ENCODE results near the gene LY6G6F. TPM values are rescaled to one million over a fixed set of nuclear protein-coding genes. Genes with fewer than 3 reads are reported as not detected.
A peak's percentile ranks its signal among the peaks of the same experiment; 100 is the strongest.

Gene LY6G6F
- total and polyA plus RNA-seq, 2 of the 13 experiments (the other 11 are each of a cell fraction or from before 2014, with no cell fraction given): not detected

GRCh38 chr6:31662124-31662723 is 44.4 kb upstream of the LY6G6F start (continued):
- TF ChIP-seq ZNF687 (CRISPR knock-in tag; IDR thresholded peaks at IDR 0.05): peak; percentile 53
- TF ChIP-seq KLF11 (CRISPR knock-in tag; IDR thresholded peaks at IDR 0.05): no peak
- no peak for TF ChIP-seq ZNF75D (CRISPR knock-in tag; IDR thresholded peaks at IDR 0.05; ENCODE audit: borderline replicate concordance)
- TF ChIP-seq MZF1 (CRISPR knock-in tag; IDR thresholded peaks at IDR 0.05; ENCODE audit: borderline replicate concordance): 0 out of 2 replicates have a peak, but pooled peaks have one; percentile 52
- TF ChIP-seq ZNF570 (CRISPR knock-in tag; IDR thresholded peaks at IDR 0.05; ENCODE audit: borderline replicate concordance): no peak
- TF ChIP-seq DBP (CRISPR knock-in tag; IDR thresholded peaks at IDR 0.05; ENCODE audit: not compliant biosample characterization): no peak
- TF ChIP-seq PITX1 (CRISPR knock-in tag; IDR thresholded peaks at IDR 0.05): 0 out of 2 replicates have a peak, but pooled peaks have one; percentile 22
